ENCODE data around the gene GBE1. TPM values are rescaled to one million over a fixed set of nuclear protein-coding genes. Genes with fewer than 3 reads are reported as not detected.

GBE1 gene
- total RNA-seq, 4 donors from 2014 or later: 22.2 to 27.8 (median 25.3) TPM

- H3K4me3 ChIP-seq: no peak overlapping the region
- peaks cover 0 to 9% (median 2%) of the 10 kb centered on the region in 4 donors for H3K4me1 ChIP-seq
- intact Hi-C loops (cut with DNase I): no loop called here
- WGBS: 90% methylated on average over 2 of the region's 2 CpGs
- no peaks in the 10 kb centered on the region for H3K27me3 ChIP-seq
- no peak overlapping the region for H3K27ac ChIP-seq (replicated peaks in 1 of 4)
- TF ChIP-seq EP300 (IDR thresholded peaks at IDR 0.05): no peak
- TF ChIP-seq CTCF (IDR thresholded peaks at IDR 0.05): no peak
- TF ChIP-seq POLR2AphosphoS5 (IDR thresholded peaks at IDR 0.05): no peak
- no peak for TF ChIP-seq POLR2A (IDR thresholded peaks at IDR 0.05; ENCODE audit: low read depth)
- no peaks in the 10 kb centered on the region for H3K36me3 ChIP-seq
- no peak for DNase-seq (ENCODE audit: extremely low spot score)
- H3K9me3 ChIP-seq: no peaks in the 10 kb centered on the region
Observed at GRCh38 chr3:81550415-81550814, 211.0 kb downstream of the GBE1 start.

- H3K4me1 ChIP-seq: peaks cover 0 to 8% (median 1%) of the 10 kb centered on the region in 4 donors
- H3K4me3 ChIP-seq: no peak overlapping the region
- 94% methylated on average over 2 of the region's 2 CpGs for WGBS
- intact Hi-C loops (cut with DNase I): no loop called here
- DNase-seq (ENCODE audit: extremely low spot score): no peak
- TF ChIP-seq CTCF (IDR thresholded peaks at IDR 0.05) (no peak), POLR2AphosphoS5 (IDR thresholded peaks at IDR 0.05) (no peak), POLR2A (IDR thresholded peaks at IDR 0.05; ENCODE audit: low read depth) (no peak), EP300 (IDR thresholded peaks at IDR 0.05) (no peak)
- no peak overlapping the region for H3K27ac ChIP-seq (replicated peaks in 1 of 4)
- H3K9me3 ChIP-seq: no peaks in the 10 kb centered on the region
- H3K36me3 ChIP-seq: no peaks in the 10 kb centered on the region
- no peaks in the 10 kb centered on the region for H3K27me3 ChIP-seq
Observed at GRCh38 chr3:81549831-81550230, 211.6 kb downstream of the GBE1 start.

GRCh38 chr3:81549388-81549787, 212.1 kb downstream of the GBE1 start:
- Histone ChIP-seq H3K4me3 (no peak overlapping the region), H3K27me3 (no peaks in the 10 kb centered on the region), H3K36me3 (no peaks in the 10 kb centered on the region), H3K4me1 (peaks cover 0 to 4% (median 0%) of the 10 kb centered on the region in 4 donors), H3K27ac (replicated peaks in 1 of 4) (no peak overlapping the region), H3K9me3 (no peaks in the 10 kb centered on the region)
- intact Hi-C loops (cut with DNase I): no loop called here
- WGBS: 94% methylated on average over 1 of the region's 1 CpG
- TF ChIP-seq EP300 (IDR thresholded peaks at IDR 0.05): no peak
- no peak for DNase-seq (ENCODE audit: extremely low spot score)

GRCh38 chr3:81545572-81545971, 215.9 kb downstream of the GBE1 start:
- no peak overlapping the region for H3K27ac ChIP-seq (replicated peaks in 1 of 4)

GRCh38 chr3:81544385-81544784, 217.1 kb downstream of the GBE1 start:
- TF ChIP-seq CTCF (IDR thresholded peaks at IDR 0.05) (no peak), POLR2AphosphoS5 (IDR thresholded peaks at IDR 0.05) (no peak), EP300 (IDR thresholded peaks at IDR 0.05) (no peak), POLR2A (IDR thresholded peaks at IDR 0.05; ENCODE audit: low read depth) (no peak)
- Histone ChIP-seq H3K27ac (replicated peaks in 1 of 4) (no peak overlapping the region), H3K36me3 (no peaks in the 10 kb centered on the region), H3K9me3 (no peaks in the 10 kb centered on the region), H3K4me3 (no peak overlapping the region), H3K27me3 (no peaks in the 10 kb centered on the region), H3K4me1 (no peaks in the 10 kb centered on the region)
- DNase-seq (ENCODE audit: extremely low spot score): no peak
- intact Hi-C loops (cut with DNase I): no loop called here
- WGBS: 89% methylated on average over 4 of the region's 4 CpGs

More at GRCh38 chr3:81545572-81545971, 215.9 kb downstream of the GBE1 start:
- no peak for TF ChIP-seq POLR2A (IDR thresholded peaks at IDR 0.05; ENCODE audit: low read depth)
- TF ChIP-seq POLR2AphosphoS5 (IDR thresholded peaks at IDR 0.05): no peak
- no peak for TF ChIP-seq EP300 (IDR thresholded peaks at IDR 0.05)
- TF ChIP-seq CTCF (IDR thresholded peaks at IDR 0.05): no peak
- Histone ChIP-seq H3K27me3 (no peaks in the 10 kb centered on the region), H3K9me3 (no peaks in the 10 kb centered on the region), H3K4me1 (peaks cover 0 to under 1% (median 0%) of the 10 kb centered on the region in 4 donors), H3K4me3 (no peak overlapping the region), H3K36me3 (no peaks in the 10 kb centered on the region)
- intact Hi-C loops (cut with DNase I): no loop called here
- 97% methylated on average over 2 of the region's 2 CpGs for whole genome bisulfite sequencing
- no peak for DNase-seq (ENCODE audit: extremely low spot score)
